ENCODE data around the gene CD109.

DNA sequence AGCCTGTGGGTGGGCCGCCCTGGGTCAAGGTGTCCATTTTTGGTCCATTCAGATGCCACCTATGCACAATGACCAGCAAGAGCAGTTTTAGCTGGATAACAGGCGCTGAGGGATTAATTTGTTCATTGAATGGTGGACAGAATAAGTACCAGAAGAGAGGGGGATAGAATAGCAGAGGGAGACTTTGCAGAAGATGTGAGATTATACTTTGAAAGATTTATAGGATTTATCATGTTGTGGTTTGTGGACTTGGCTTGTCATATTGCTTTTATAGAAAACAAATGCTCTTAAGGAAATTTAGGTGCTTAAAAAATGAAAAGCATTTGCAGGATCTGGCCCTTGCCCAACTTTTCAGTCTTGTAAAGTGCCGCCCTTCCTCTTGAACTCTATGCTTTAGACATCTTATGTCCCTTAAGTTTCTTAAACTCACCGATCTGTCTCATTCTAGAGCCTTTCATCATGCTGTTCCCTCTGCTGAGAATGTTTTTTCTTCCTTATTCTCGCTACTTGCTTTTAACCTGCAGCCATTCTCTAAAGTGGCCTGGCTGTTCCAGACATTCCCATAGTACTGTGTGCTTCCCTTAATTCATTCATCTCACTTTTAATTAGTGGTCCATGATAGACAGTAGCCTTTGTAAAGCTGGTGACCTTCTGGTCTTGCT is 42.5 kb downstream of the CD109 start:
- TF ChIP-seq YY1 (IDR thresholded peaks at IDR 0.05; ENCODE audit: low read depth), result no peak
- TF ChIP-seq, protein P1, sequence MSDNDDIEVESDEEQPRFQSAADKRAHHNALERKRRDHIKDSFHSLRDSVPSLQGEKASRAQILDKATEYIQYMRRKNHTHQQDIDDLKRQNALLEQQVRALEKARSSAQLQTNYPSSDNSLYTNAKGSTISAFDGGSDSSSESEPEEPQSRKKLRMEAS (IDR thresholded peaks at IDR 0.05), result no peak
- no peak for TF ChIP-seq CREB1 (IDR thresholded peaks at IDR 0.05; ENCODE audit: low read depth)
- no peak for TF ChIP-seq RAD21 (IDR thresholded peaks at IDR 0.05; ENCODE audit: low read depth)
- no peak for TF ChIP-seq CEBPB (IDR thresholded peaks at IDR 0.05)
- TF ChIP-seq EP300 (IDR thresholded peaks at IDR 0.05; ENCODE audit: borderline replicate concordance), result no peak
- TF ChIP-seq TCF12 (IDR thresholded peaks at IDR 0.05; ENCODE audit: low read depth), result no peak
- TF ChIP-seq, protein P2, sequence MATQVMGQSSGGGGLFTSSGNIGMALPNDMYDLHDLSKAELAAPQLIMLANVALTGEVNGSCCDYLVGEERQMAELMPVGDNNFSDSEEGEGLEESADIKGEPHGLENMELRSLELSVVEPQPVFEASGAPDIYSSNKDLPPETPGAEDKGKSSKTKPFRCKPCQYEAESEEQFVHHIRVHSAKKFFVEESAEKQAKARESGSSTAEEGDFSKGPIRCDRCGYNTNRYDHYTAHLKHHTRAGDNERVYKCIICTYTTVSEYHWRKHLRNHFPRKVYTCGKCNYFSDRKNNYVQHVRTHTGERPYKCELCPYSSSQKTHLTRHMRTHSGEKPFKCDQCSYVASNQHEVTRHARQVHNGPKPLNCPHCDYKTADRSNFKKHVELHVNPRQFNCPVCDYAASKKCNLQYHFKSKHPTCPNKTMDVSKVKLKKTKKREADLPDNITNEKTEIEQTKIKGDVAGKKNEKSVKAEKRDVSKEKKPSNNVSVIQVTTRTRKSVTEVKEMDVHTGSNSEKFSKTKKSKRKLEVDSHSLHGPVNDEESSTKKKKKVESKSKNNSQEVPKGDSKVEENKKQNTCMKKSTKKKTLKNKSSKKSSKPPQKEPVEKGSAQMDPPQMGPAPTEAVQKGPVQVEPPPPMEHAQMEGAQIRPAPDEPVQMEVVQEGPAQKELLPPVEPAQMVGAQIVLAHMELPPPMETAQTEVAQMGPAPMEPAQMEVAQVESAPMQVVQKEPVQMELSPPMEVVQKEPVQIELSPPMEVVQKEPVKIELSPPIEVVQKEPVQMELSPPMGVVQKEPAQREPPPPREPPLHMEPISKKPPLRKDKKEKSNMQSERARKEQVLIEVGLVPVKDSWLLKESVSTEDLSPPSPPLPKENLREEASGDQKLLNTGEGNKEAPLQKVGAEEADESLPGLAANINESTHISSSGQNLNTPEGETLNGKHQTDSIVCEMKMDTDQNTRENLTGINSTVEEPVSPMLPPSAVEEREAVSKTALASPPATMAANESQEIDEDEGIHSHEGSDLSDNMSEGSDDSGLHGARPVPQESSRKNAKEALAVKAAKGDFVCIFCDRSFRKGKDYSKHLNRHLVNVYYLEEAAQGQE (IDR thresholded peaks at IDR 0.05; ENCODE audit: low read depth), result no peak
- no peak for TF ChIP-seq EGR1 (IDR thresholded peaks at IDR 0.05)
- no peak for TF ChIP-seq TEAD4 (IDR thresholded peaks at IDR 0.05)

Measured in Ishikawa (cell line).